Measurements from ENCODE around the gene SETD1A.
"Not testable (repeated sequence)": the region's sequence is repeated elsewhere in the genome, so short reads cannot be mapped to it uniquely, and the experiment has no call there.

The SETD1A gene

GRCh38 chr16:30930160-30930571 is 27.4 kb upstream of the SETD1A start:
- no peak for DNase-seq

GRCh38 chr16:30931068-30931650 is 26.4 kb upstream of the SETD1A start:
- DNase-seq = no peak

DNA sequence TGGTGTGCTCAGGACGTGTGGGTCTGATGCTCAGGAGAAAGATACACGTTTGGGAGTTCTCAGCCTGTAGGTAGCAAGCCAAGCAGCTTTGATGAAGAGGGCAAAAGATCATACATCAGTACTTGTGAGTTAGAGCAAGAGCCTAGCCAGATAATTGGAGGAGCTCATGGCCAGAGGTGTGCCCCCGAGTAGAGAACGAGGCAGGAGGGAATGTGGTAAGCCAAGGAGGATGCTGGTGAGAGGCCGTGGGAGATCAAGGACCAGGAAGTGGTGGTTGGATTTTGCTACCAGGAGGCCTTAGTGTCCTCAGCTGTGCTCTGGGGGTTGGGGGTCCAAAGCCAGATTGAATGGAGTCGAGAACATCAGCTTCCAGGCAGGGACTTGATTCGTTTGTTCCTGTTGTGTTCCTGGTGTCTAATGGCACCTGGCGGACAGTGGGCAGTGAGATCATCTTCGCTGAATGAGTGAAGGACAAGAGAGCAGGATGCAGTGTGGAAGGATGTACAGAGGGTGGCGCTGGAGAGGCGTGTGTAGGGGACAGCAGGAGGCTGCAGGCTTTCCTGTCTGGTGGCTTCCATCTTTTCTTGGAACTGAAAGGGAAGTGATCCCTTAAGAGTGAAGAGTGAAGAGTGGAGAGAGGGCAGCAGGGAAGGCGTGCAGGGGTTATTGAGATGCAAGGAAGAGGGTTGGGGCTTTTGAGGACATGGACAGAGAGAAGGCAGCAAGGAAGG is 22.6 kb upstream of the SETD1A start:
- peak; percentile 84 for DNase-seq

GRCh38 chr16:30937692-30938091 is 19.9 kb upstream of the SETD1A start:
- no peak for DNase-seq

DNA sequence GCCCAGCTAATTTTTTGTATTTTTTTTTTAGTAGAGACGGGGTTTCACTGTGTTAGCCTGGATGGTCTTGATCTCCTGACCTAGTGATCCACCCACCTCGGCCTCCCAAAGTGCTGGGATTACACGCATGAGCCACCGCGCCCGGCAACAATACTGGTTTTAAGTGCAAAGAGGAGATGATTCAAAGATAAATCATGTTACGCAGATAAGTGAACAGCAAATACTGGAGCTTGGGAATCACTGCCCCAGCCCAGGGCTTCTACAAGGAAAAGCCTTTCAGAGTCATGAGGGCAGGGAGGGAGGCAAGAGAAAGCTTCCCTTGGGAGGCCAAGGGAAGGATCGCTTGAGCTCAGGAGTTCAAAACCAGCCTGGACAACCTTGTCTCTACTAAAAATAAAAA is 18.0 kb upstream of the SETD1A start:
- DNase-seq = not testable (repeated sequence)

- peak; percentile 88 for DNase-seq
Observed at GRCh38 chr16:30941600-30942425, 15.7 kb upstream of the SETD1A start.

GRCh38 chr16:30942426-30942806 is 15.1 kb upstream of the SETD1A start:
- peak; percentile 82 for DNase-seq

GRCh38 chr16:30944352-30944751 is 13.2 kb upstream of the SETD1A start:
- no peak for DNase-seq

- DNase-seq = peak; percentile 18
Observed at GRCh38 chr16:30946671-30947540, 10.6 kb upstream of the SETD1A start.

DNA sequence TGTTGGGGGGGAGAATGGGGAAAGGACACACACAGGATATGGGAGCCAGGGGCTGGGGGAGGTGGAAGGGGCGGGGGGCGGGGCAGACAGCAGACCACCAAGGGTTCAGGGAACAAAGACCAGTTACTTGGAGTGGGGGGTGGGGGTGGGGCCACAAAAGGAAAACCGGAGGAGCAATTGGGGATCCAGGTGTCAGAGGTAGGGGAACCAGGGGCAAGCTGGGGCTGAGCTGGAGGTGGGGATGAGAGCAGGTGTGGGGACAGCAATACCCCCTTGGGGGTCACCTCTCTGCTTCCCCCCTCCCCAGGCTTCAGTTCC is 10.1 kb upstream of the SETD1A start:
- DNase-seq = no peak

DNA sequence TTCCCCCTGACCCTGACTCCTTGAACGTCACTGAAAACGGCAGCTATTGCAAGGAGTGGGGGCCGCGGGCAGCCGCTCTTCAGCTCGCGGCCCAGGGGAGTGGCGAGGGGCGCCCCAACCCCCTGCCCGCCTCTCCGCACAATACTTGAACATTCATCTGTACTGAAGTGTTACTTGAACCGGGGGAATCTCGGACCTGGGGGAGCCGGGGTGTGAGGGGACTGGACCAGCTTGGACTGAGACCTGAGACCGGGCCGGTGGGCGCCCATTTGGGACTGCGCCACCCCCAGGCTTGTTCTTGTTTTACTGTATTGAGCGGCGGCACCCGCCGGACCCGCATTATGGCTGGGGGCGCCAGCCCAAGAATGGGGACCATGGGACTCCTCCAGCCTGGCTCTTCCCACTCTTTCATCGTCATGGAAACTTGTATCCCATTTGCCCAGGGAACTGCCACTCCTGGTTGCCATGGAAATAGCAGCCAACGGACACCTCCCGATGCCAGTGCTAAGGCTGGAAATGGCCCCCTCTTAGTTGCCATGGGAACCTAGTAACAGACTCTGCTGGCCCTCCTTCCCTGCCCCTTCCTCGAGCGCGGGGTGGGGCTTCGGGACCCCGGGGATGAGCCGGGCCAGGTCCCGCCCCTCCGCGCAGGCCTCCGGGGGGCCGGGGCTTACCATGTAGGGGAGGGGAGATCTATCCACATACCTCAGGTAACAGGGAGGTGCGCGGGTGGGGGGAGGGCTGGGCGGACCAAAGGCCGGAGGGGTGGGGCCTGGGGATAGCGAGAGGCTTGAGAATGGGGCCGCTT is 9.5 kb upstream of the SETD1A start:
- peak; percentile 98 for DNase-seq

- DNase-seq = peak; percentile 72
Observed at GRCh38 chr16:30948667-30949649, 8.6 kb upstream of the SETD1A start, which contains the start of gene ORAI3. Gene ORAI3, plus strand, starts transcription at chr16:30949068. Its CDS starts 222 bp downstream, at chr16:30949290.

- DNase-seq = peak; percentile 78
Observed at GRCh38 chr16:30949650-30950515, 7.7 kb upstream of the SETD1A start.

DNA sequence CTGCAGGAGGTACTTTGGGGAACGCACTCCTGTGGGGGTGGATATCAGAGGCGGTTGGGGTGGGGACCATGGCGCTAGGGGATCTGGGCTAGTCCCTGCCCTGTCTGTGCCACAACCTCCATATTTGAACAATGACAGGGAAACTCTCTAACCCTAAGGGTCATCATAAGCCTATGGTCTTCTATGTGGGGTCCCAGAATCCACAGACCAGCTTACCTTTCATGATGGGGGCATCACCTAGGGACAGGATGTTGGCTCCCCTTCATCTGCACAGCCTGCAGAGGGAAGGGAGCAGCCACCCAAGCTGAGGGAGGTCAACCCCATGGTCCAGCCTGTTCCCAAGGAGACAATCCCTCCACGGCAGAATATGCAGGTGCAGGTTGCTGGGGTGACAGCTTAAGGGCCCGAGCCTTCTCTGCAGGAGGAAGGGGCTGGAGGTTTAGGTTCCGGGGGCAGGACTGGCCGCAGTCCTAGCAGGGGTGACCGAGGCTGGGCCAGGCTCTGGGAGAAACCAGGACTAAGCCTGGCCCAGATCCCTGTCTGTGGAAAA is 7.0 kb upstream of the SETD1A start:
- DNase-seq = no peak

GRCh38 chr16:30951193-30951592 is 6.4 kb upstream of the SETD1A start:
- no peak for DNase-seq

DNA sequence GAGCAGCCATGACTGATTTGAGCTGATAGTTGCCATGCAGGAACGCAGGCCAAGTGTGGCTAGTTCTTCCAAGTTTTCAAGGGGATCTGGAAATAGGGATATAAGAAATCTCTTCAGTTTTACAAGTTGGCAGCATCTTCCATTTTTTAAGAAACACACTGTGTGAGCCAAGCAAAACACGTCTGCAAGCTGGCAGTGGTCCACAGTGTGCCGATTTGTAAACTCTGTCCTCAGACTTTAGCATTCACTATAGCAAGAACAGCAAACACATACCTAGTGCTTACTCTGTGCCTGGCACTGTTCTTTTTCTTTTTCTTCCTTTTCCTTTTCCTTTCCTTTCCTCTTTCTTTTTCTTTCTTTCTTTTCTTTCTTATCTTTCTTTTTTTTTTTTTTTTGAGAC is 5.8 kb upstream of the SETD1A start:
- DNase-seq = no peak

DNA sequence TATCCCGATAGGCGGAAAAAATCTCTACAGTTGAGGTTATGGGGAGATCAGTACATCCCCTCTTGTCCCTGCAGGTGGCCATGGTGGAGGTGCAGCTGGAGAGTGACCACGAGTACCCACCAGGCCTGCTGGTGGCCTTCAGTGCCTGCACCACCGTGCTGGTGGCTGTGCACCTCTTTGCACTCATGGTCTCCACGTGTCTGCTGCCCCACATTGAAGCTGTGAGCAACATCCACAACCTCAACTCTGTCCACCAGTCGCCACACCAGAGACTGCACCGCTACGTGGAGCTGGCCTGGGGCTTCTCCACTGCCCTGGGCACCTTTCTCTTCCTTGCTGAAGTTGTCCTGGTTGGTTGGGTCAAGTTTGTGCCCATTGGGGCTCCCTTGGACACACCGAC is 4.4 kb upstream of the SETD1A start:
- DNase-seq = no peak

GRCh38 chr16:30953511-30954124 is 3.9 kb upstream of the SETD1A start:
- DNase-seq = peak; percentile 80

GRCh38 chr16:30954993-30955392 is 2.6 kb upstream of the SETD1A start:
- no peak for DNase-seq
